ENCODE data around the gene GALNT9. TPM values are rescaled to one million over a fixed set of nuclear protein-coding genes. Genes with fewer than 3 reads are reported as not detected.

The GALNT9 gene
- total and polyA plus RNA-seq, 7 experiments from 2014 or later, result not detected

- Histone ChIP-seq H3K4me3 (ENCODE audit: low read length) (no peak overlapping the region), H3K27me3 (ENCODE audit: control insufficient read depth in 2 of 2, insufficient read depth in 2 of 2, low read length in 2 of 2) (no peaks in the 10 kb centered on the region), H3K27ac (ENCODE audit: low read depth, low read length) (no peak overlapping the region), H3K4me1 (ENCODE audit: control insufficient read depth in 2 of 2, insufficient read depth in 2 of 2, low read length in 2 of 2) (peaks cover 0 to 24% of the 10 kb centered on the region in 2 donors), H3K9me3 (ENCODE audit: control insufficient read depth in 2 of 3, low read length in 3 of 3) (no peaks in the 10 kb centered on the region), H3K36me3 (ENCODE audit: control insufficient read depth in 2 of 3, insufficient read depth in 3 of 3, low read length in 3 of 3) (peaks cover 0 to 26% (median 0%) of the 10 kb centered on the region in 3 experiments)
- Mint-ChIP-seq H3K27ac (no peak overlapping the region), H3K4me1 (peaks cover 11 to 26% (median 16%) of the 10 kb centered on the region in 7 donors), H3K36me3 (no peaks in the 10 kb centered on the region), H3K4me3 (no peak overlapping the region), H3K27me3 (no peaks in the 10 kb centered on the region), H3K9me3 (no peaks in the 10 kb centered on the region)
- CTCF ChIA-PET, result no interaction called here
- intact Hi-C loops (cut with micrococcal nuclease), result no loop called here
- DNase-seq (no peak), ATAC-seq (no peak)
- POLR2A ChIA-PET, result no interaction called here
Measured at GRCh38 chr12:132160016-132160415, 169.4 kb downstream of the GALNT9 start.

- intact Hi-C loops (cut with micrococcal nuclease), result no loop called here
- H3K9me3 Mint-ChIP-seq, result no peaks in the 10 kb centered on the region
- no peak overlapping the region for H3K27ac Mint-ChIP-seq
- CTCF ChIA-PET, result no interaction called here
- ATAC-seq, result no peak
- Histone ChIP-seq H3K27ac (ENCODE audit: low read depth, low read length) (no peak overlapping the region), H3K4me3 (ENCODE audit: low read length) (no peak overlapping the region), H3K27me3 (ENCODE audit: control insufficient read depth in 2 of 2, insufficient read depth in 2 of 2, low read length in 2 of 2) (no peaks in the 10 kb centered on the region), H3K36me3 (ENCODE audit: control insufficient read depth in 2 of 3, insufficient read depth in 3 of 3, low read length in 3 of 3) (peaks cover 0 to 26% (median 0%) of the 10 kb centered on the region in 3 experiments), H3K9me3 (ENCODE audit: control insufficient read depth in 2 of 3, low read length in 3 of 3) (no peaks in the 10 kb centered on the region), H3K4me1 (ENCODE audit: control insufficient read depth in 2 of 2, insufficient read depth in 2 of 2, low read length in 2 of 2) (peaks cover 0 to 24% of the 10 kb centered on the region in 2 donors)
- POLR2A ChIA-PET, result no interaction called here
- no peak overlapping the region for H3K4me3 Mint-ChIP-seq
- H3K4me1 Mint-ChIP-seq, result peaks cover 11 to 25% (median 16%) of the 10 kb centered on the region in 7 donors
- DNase-seq, result no peak
- no peaks in the 10 kb centered on the region for H3K36me3 Mint-ChIP-seq
- H3K27me3 Mint-ChIP-seq, result no peaks in the 10 kb centered on the region
Measured at GRCh38 chr12:132159555-132160003, 169.8 kb downstream of the GALNT9 start.

- Mint-ChIP-seq H3K9me3 (no peaks in the 10 kb centered on the region), H3K27me3 (no peaks in the 10 kb centered on the region), H3K27ac (no peak overlapping the region), H3K4me3 (no peak overlapping the region), H3K36me3 (no peaks in the 10 kb centered on the region), H3K4me1 (peaks cover 7 to 19% (median 12%) of the 10 kb centered on the region in 7 donors)
- no peak overlapping the region for H3K27ac ChIP-seq (ENCODE audit: low read depth, low read length)
- ChIA-PET CTCF (interaction anchor here (0.6 kb wide), 1 partner anchor 25 kb away, joined by 3 read pairs; no protein-coding TSS in a partner anchor), POLR2A (no interaction called here)
- DNase-seq (no peak), ATAC-seq (no peak)
- intact Hi-C loops (cut with micrococcal nuclease), result no loop called here
- no peaks in the 10 kb centered on the region for H3K9me3 ChIP-seq (ENCODE audit: control insufficient read depth in 2 of 3, low read length in 3 of 3)
- no peak overlapping the region for H3K4me3 ChIP-seq (ENCODE audit: low read length)
- peaks cover 0 to 22% of the 10 kb centered on the region in 2 donors for H3K4me1 ChIP-seq (ENCODE audit: control insufficient read depth in 2 of 2, insufficient read depth in 2 of 2, low read length in 2 of 2)
- H3K36me3 ChIP-seq (ENCODE audit: control insufficient read depth in 2 of 3, insufficient read depth in 3 of 3, low read length in 3 of 3), result peaks cover 0 to 26% (median 0%) of the 10 kb centered on the region in 3 experiments
- H3K27me3 ChIP-seq (ENCODE audit: control insufficient read depth in 2 of 2, insufficient read depth in 2 of 2, low read length in 2 of 2), result no peaks in the 10 kb centered on the region
Measured at GRCh38 chr12:132158677-132159554, 170.5 kb downstream of the GALNT9 start.

GRCh38 chr12:132157733-132158409 lies 171.5 kb downstream of the GALNT9 start:
- H3K27ac ChIP-seq (ENCODE audit: low read depth, low read length), result no peak overlapping the region
- CTCF ChIA-PET, result no interaction called here
- no peak for ATAC-seq
- H3K9me3 Mint-ChIP-seq, result no peaks in the 10 kb centered on the region
- H3K9me3 ChIP-seq (ENCODE audit: control insufficient read depth in 2 of 3, low read length in 3 of 3), result no peaks in the 10 kb centered on the region
- H3K4me3 Mint-ChIP-seq, result no peak overlapping the region
- H3K27ac Mint-ChIP-seq, result no peak overlapping the region
- no peaks in the 10 kb centered on the region for H3K27me3 ChIP-seq (ENCODE audit: control insufficient read depth in 2 of 2, insufficient read depth in 2 of 2, low read length in 2 of 2)
- H3K27me3 Mint-ChIP-seq, result no peaks in the 10 kb centered on the region
- H3K4me1 ChIP-seq (ENCODE audit: control insufficient read depth in 2 of 2, insufficient read depth in 2 of 2, low read length in 2 of 2), result peaks cover 0 to 12% of the 10 kb centered on the region in 2 donors
- no peak overlapping the region for H3K4me3 ChIP-seq (ENCODE audit: low read length)
- H3K4me1 Mint-ChIP-seq, result peaks cover 0 to 12% (median 6%) of the 10 kb centered on the region in 7 donors
- intact Hi-C loops (cut with micrococcal nuclease), result no loop called here
- no peak for DNase-seq
- POLR2A ChIA-PET, result no interaction called here
- H3K36me3 ChIP-seq (ENCODE audit: control insufficient read depth in 2 of 3, insufficient read depth in 3 of 3, low read length in 3 of 3), result peaks cover 0 to 28% (median 0%) of the 10 kb centered on the region in 3 experiments
- no peaks in the 10 kb centered on the region for H3K36me3 Mint-ChIP-seq

DNA sequence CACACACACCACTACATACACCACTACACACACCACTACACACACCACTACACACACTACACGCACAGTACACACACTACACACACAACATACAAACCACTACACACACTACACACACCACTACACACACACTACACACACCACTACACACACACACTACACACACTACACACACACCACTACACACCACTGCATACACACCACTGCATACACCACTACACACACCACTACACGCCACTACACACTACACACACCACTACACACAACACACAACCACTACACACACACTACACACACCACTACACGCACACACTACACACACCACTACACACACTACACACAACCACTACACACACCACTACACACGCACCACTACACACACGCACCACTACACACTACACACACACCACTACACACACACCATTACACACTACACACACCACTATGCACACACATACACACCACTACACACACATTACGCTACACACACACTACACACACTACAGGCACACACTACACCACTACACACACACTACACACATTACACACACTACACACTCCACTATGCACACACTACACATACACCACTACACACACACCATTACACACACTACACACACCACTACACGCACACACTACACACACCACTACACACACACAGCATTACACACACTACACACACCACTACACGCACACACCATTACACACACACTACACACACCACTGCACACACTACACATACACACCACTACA lies 172.6 kb downstream of the GALNT9 start:
- intact Hi-C loops (cut with micrococcal nuclease), result no loop called here
- CTCF ChIA-PET, result no interaction called here

GRCh38 chr12:132155771-132156572 lies 173.4 kb downstream of the GALNT9 start:
- ATAC-seq (no peak), DNase-seq (peak in 1 of 9 donors; percentile 3)
- Mint-ChIP-seq H3K9me3 (no peaks in the 10 kb centered on the region), H3K4me3 (no peak overlapping the region), H3K4me1 (peaks cover 0 to 4% (median 2%) of the 10 kb centered on the region in 7 donors), H3K27me3 (no peaks in the 10 kb centered on the region), H3K36me3 (no peaks in the 10 kb centered on the region), H3K27ac (no peak overlapping the region)
- H3K4me3 ChIP-seq (ENCODE audit: low read length), result no peak overlapping the region
- H3K27me3 ChIP-seq (ENCODE audit: control insufficient read depth in 2 of 2, insufficient read depth in 2 of 2, low read length in 2 of 2), result no peaks in the 10 kb centered on the region
- intact Hi-C loops (cut with micrococcal nuclease), result loop anchor here in 1 of 2 donors (2.0 kb wide), 2 partner anchors 367 to 405 kb away; no protein-coding TSS in a partner anchor
- H3K4me1 ChIP-seq (ENCODE audit: control insufficient read depth in 2 of 2, insufficient read depth in 2 of 2, low read length in 2 of 2), result peaks cover 0 to 4% of the 10 kb centered on the region in 2 donors
- ChIA-PET CTCF (interaction anchor here (1.2 kb wide), 1 partner anchor 23 kb away, joined by 4 read pairs; no protein-coding TSS in a partner anchor), POLR2A (no interaction called here)
- H3K36me3 ChIP-seq (ENCODE audit: control insufficient read depth in 2 of 3, insufficient read depth in 3 of 3, low read length in 3 of 3), result peaks cover 0 to 47% (median 0%) of the 10 kb centered on the region in 3 experiments
- no peak overlapping the region for H3K27ac ChIP-seq (ENCODE audit: low read depth, low read length)
- no peaks in the 10 kb centered on the region for H3K9me3 ChIP-seq (ENCODE audit: control insufficient read depth in 2 of 3, low read length in 3 of 3)

More for the DNA sequence above, 172.6 kb downstream of the GALNT9 start:
- Mint-ChIP-seq H3K27ac (no peak overlapping the region), H3K4me3 (no peak overlapping the region), H3K9me3 (no peaks in the 10 kb centered on the region), H3K27me3 (no peaks in the 10 kb centered on the region), H3K36me3 (no peaks in the 10 kb centered on the region), H3K4me1 (peaks cover 0 to 5% (median 4%) of the 10 kb centered on the region in 7 donors)
- Histone ChIP-seq H3K4me3 (ENCODE audit: low read length) (no peak overlapping the region), H3K27ac (ENCODE audit: low read depth, low read length) (no peak overlapping the region), H3K9me3 (ENCODE audit: control insufficient read depth in 2 of 3, low read length in 3 of 3) (no peaks in the 10 kb centered on the region), H3K27me3 (ENCODE audit: control insufficient read depth in 2 of 2, insufficient read depth in 2 of 2, low read length in 2 of 2) (no peaks in the 10 kb centered on the region), H3K36me3 (ENCODE audit: control insufficient read depth in 2 of 3, insufficient read depth in 3 of 3, low read length in 3 of 3) (peaks cover 0 to 40% (median 0%) of the 10 kb centered on the region in 3 experiments), H3K4me1 (ENCODE audit: control insufficient read depth in 2 of 2, insufficient read depth in 2 of 2, low read length in 2 of 2) (peaks cover 0 to 4% of the 10 kb centered on the region in 2 donors)
- no peak for ATAC-seq
- no peak for DNase-seq
- POLR2A ChIA-PET, result no interaction called here

Measured in naive thymus-derived CD4-positive, alpha-beta T cell (primary cell).